ENCODE measurements around the gene ATP11A. TPM values are rescaled to one million over a fixed set of nuclear protein-coding genes. Genes with fewer than 3 reads are reported as not detected.
A peak's percentile ranks its signal among the peaks of the same experiment; 100 is the strongest.

The ATP11A gene
- total RNA-seq, 1 donor from 2014 or later = 80.6 TPM

DNA sequence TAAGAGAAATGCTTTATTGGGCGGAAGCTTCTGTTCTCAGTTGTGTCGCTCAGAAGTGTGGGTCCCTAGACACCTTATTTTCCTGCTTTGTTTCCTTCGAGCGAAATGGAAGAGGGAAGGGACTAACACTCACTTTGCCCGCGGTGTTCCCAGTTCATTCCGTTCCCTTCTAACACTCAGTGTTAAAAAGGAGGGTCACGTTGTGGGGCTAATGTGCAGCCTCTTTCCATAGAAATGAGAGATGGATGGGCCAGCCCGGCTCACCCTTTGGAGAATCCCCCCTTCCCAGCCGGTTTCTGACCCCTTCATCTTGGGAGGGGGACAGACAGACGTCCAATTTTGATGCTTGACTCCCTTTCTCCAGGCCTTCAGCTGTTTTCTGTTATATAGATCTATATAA, 2.3 kb downstream of the ATP11A start:
- Mint-ChIP-seq H3K4me3 (peak overlapping the region; percentile 92), H3K27ac (no peak overlapping the region), H3K27me3 (no peaks in the 10 kb centered on the region), H3K36me3 (ENCODE audit: low read depth) (no peaks in the 10 kb centered on the region), H3K4me1 (peaks cover 50% of the 10 kb centered on the region), H3K9me3 (no peaks in the 10 kb centered on the region)
- intact Hi-C loops (cut with micrococcal nuclease) = loop anchor here (5.0 kb wide), 1 partner anchor 180 kb away; no protein-coding TSS in a partner anchor
- DNase-seq = no peak

DNA sequence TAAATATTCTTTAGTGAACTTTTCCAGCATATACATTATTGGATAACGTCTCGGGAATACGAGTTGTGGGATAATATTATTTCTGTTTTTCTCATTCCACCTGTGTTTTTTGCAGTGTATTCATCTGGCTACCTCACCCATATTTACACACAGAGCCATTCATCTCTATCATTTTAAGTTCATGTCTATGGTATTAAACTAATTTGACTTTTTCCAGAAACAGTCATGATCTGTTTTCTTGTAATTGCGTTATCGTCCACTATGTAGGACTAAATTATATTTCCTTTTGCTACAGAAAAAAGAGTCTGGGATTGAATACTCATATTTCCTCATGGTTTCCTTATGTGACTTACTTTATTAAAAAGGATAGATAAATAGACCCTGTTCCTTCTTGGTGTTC, 2.7 kb downstream of the ATP11A start:
- DNase-seq = no peak
- no peaks in the 10 kb centered on the region for H3K9me3 Mint-ChIP-seq
- intact Hi-C loops (cut with micrococcal nuclease) = loop anchor here (5.0 kb wide), 1 partner anchor 180 kb away; no protein-coding TSS in a partner anchor
- no peaks in the 10 kb centered on the region for H3K36me3 Mint-ChIP-seq (ENCODE audit: low read depth)
- H3K4me3 Mint-ChIP-seq = peak overlapping the region; percentile 92
- H3K4me1 Mint-ChIP-seq = peaks cover 48% of the 10 kb centered on the region
- no peaks in the 10 kb centered on the region for H3K27me3 Mint-ChIP-seq
- no peak overlapping the region for H3K27ac Mint-ChIP-seq

DNA sequence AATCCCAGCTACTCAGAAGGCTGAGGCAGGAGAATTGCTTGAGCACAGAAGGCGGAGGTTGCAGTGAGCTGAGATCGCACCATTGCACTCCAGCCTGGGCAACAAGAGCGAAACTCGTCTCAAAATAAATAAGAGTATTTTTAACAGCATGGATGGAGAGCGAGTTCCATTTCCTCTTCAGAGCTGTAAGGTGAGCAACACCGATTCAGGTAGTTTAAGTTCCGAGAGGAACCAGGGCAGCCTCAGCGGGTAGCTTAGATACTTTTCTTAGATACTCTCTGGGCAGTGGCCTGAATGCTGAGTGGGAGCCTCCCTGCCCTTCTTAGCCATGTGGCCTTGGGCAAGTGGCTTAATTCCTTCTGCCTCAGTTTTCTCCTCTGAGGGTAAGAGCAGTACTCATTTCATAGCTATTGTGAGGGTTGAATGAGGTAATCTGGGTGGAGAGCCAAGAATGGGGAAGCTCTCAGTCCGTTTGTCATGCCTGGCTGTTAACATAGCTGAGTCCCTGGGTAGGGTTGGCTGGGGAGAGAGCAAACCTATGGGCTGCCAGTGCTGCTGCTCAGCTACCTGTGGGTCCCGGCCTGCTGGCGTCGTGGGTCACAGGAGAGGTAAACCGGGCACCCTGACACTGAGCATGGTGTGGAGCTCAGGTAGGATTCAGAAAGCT, 4.1 kb downstream of the ATP11A start:
- DNase-seq = no peak
- intact Hi-C loops (cut with micrococcal nuclease) = loop anchor here (5.0 kb wide), 1 partner anchor 178 kb away; no protein-coding TSS in a partner anchor
- H3K4me1 Mint-ChIP-seq = peaks cover 38% of the 10 kb centered on the region
- H3K9me3 Mint-ChIP-seq = no peaks in the 10 kb centered on the region
- H3K36me3 Mint-ChIP-seq (ENCODE audit: low read depth) = peaks cover 3% of the 10 kb centered on the region
- H3K27ac Mint-ChIP-seq = no peak overlapping the region
- H3K27me3 Mint-ChIP-seq = no peaks in the 10 kb centered on the region
- no peak overlapping the region for H3K4me3 Mint-ChIP-seq

DNA sequence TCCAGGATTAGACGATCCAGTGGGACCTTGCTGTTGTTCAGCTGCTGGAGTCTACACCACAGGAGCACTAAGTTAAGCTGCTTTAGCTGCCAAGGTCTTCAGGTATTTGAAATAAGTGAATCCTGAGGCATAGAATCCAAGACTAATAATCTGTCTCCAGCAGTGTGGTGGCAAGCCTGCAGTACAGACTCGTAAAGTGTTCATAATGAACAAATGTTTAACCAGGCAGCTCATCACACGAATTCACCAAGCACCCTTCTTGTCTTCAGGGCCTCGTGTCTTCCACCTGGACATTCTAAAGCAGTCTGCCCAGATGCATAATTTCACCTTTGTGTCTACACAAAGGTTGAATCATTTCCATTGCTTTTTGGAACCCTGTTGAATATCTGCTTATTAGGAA, 5.3 kb downstream of the ATP11A start:
- H3K9me3 Mint-ChIP-seq = no peaks in the 10 kb centered on the region
- intact Hi-C loops (cut with micrococcal nuclease) = no loop called here
- H3K27ac Mint-ChIP-seq = no peak overlapping the region
- no peak overlapping the region for H3K4me3 Mint-ChIP-seq
- H3K27me3 Mint-ChIP-seq = no peaks in the 10 kb centered on the region
- DNase-seq = no peak
- H3K36me3 Mint-ChIP-seq (ENCODE audit: low read depth) = peaks cover 3% of the 10 kb centered on the region
- peaks cover 38% of the 10 kb centered on the region for H3K4me1 Mint-ChIP-seq

DNA sequence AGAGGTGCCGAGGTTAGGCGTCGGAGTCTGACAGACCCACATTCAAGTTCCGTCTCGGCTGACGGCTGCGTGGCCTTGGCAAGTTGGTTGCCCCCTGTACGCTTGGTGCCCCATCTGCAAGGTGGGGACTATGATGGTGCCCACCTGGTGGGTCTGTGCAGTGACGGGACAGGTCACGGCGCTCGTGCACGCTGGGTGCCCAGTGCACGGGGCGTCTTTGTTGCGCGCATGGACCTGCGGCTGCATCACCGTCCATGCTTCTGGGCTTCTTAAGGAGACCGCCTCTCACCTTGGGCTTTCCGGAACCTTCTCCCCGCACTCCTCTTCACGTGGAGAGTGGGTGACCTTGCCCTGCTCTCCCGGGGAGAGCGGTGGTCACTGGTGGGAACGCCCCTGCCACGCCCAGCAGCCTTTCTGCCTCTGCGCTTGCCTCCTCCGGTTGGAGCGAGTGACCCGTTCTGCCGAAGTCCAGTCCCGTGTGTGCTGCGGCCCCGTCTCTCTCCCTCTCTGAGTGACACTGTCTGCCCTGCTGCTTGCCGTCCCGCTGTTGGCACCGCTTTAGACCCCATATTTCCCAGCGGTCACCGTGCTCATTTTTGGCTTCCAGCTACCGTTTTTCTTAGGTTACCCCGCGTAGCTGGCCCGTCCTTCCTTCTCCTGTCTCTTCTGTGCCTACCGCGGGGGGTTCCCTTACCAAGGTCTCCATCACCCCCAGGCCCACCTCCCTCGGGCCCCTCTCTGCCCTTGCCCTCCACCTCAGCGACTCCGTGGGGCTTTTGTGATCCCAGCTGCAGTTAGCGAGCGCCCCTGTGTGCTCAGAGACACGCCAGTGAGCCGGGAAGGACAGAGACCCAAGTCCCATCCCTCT, 6.4 kb downstream of the ATP11A start:
- no peak overlapping the region for H3K27ac Mint-ChIP-seq
- no peaks in the 10 kb centered on the region for H3K9me3 Mint-ChIP-seq
- no peak overlapping the region for H3K4me3 Mint-ChIP-seq
- DNase-seq = no peak
- peaks cover 3% of the 10 kb centered on the region for H3K36me3 Mint-ChIP-seq (ENCODE audit: low read depth)
- intact Hi-C loops (cut with micrococcal nuclease) = no loop called here
- no peaks in the 10 kb centered on the region for H3K27me3 Mint-ChIP-seq
- H3K4me1 Mint-ChIP-seq = peaks cover 37% of the 10 kb centered on the region

DNA sequence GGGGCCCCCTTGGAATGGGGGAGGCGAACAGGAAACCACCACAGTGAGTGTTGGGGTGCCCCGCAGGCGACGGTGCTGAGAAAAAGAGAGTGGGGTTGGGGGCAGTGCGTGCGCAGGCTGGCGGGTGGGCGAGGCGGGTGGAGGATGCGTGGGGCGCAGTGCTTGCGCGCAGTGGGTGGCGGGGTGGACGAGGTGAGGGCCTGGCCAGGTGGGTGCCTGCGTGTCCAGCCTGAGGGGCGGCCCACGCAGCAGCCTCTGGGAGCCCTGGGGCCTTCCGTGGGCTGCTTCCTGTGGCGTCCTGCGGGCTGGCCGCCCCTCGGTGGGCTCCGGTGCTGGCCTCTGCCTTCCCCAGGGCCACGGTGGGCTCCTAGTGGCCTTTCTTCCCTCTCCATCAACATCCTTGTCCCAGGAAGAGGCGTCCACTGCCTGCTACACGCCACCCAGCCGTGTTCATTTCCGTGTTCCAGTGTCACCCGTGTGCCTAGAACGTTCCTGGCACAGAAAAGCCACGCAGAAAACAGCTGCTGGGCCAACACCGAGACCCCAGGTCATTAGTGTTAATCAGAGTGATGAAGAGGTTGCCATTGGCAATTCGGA, 7.1 kb downstream of the ATP11A start:
- Mint-ChIP-seq H3K4me3 (no peak overlapping the region), H3K4me1 (peaks cover 29% of the 10 kb centered on the region), H3K27me3 (no peaks in the 10 kb centered on the region), H3K27ac (no peak overlapping the region), H3K9me3 (no peaks in the 10 kb centered on the region), H3K36me3 (ENCODE audit: low read depth) (peaks cover 3% of the 10 kb centered on the region)
- intact Hi-C loops (cut with micrococcal nuclease) = no loop called here
- no peak for DNase-seq

DNA sequence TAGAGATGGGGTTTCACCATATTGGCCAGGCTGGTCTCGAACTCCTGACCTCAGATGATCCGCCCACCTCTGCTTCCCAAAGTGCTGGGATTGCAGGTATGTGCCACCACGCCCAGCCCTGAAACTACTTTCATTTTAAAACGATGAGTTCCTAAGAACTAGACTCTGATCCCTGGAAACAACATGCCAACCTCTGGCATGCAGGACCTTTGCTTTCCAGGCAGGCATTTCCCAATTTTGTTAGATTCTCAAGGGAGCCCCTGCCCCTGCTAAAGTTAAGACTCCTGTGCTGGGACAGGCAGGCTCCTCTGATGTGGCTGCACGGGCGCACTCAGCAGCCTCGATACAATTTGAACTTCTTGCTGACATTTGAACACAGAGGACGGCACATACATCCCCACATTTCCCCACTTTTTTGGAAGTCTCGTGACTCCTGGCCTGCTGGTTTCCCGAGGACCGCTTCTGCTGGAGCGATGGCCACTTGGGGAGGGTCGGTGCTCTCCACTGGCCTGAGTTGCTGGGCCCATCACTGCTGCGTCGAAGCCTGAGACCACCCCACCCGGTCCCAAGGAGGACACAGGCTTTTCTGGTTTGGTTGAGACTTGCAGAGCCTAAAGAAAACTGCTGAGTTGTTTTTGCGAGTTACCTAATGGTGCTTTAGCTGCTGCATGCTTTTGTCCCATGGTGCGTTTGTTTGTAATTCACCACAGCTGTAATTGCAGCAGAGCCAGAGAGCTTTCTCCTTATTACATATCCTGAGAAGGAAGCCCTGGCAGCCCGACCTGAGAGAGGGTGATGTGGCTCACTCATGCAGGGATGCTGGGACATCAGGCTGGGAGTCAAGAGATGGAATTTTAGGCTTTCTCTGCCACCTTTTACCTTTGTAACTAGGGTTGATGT, 8.2 kb downstream of the ATP11A start:
- H3K27me3 Mint-ChIP-seq = no peaks in the 10 kb centered on the region
- no peak for DNase-seq
- intact Hi-C loops (cut with micrococcal nuclease) = no loop called here
- peaks cover 3% of the 10 kb centered on the region for H3K36me3 Mint-ChIP-seq (ENCODE audit: low read depth)
- no peaks in the 10 kb centered on the region for H3K9me3 Mint-ChIP-seq
- H3K27ac Mint-ChIP-seq = no peak overlapping the region
- no peak overlapping the region for H3K4me3 Mint-ChIP-seq
- H3K4me1 Mint-ChIP-seq = peaks cover 24% of the 10 kb centered on the region

DNA sequence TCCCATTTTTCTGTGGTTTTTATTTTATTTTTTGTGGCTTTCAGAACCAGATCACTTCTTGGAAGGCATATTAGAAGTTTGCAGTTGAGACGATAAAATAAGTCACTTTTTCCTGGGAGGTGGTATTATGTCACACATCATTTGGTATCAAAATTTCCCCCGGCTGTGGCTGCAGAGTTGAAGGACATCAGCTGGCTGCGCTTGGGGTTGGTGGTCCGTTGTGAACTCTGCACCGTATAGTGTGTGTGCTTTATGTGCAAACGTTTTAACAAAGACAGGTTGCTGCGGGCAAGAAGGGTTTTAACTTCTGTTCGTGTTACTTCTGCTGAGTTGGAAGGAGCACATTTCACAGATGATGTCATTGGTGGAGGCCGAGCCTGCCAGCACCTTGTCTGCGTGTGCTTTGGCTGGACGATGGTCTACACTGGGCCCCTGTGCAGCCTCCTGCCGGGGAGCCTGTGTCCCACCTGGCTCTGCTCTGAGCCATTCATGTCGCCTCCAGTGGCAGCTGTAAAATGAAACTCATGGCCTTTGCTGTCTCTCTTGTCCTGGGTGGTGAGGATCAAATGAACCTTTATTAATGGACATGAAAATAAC, 9.6 kb downstream of the ATP11A start:
- Mint-ChIP-seq H3K9me3 (no peaks in the 10 kb centered on the region), H3K27me3 (no peaks in the 10 kb centered on the region), H3K36me3 (ENCODE audit: low read depth) (peaks cover 3% of the 10 kb centered on the region), H3K27ac (no peak overlapping the region), H3K4me1 (peaks cover 27% of the 10 kb centered on the region), H3K4me3 (no peak overlapping the region)
- no peak for DNase-seq
- intact Hi-C loops (cut with micrococcal nuclease) = no loop called here

DNA sequence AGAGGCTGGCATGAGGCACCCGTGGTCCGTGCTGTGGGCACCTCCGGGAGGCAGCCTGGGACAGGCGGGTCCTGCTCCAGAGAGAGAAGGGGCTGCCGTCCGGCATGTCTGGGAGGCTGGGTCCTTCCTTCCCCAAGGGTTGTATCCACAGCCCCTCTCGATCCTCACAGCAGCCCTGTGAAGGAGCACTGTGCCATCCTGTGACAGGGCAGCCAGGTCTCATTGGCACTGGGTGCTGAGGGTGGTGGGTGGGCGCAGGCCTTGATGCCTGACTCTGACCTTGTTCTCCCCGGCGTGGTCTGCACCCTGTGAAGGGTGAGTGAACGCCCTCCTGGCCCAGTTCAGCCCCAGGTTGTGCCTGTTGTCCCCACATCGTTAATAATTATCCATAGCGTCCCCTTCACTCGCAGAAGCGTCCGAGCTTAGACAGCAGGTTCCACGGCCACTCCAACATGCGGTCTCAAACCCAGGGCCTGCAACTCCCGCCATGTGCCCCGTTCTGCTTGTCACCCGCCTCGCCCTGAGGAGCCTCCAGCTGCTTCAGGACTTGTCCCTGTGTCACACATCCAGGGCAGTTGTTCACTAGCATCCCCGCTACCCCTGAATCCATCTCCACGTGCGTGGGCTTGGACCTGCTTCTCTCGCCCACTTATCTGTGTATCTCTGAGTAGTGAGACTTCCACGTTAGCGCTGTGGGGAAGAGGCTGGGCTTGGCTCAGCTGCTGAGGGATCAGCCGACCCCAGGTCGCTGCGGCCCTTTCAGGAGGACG, 10.6 kb downstream of the ATP11A start:
- intact Hi-C loops (cut with micrococcal nuclease) = no loop called here
- no peaks in the 10 kb centered on the region for H3K9me3 Mint-ChIP-seq

DNA sequence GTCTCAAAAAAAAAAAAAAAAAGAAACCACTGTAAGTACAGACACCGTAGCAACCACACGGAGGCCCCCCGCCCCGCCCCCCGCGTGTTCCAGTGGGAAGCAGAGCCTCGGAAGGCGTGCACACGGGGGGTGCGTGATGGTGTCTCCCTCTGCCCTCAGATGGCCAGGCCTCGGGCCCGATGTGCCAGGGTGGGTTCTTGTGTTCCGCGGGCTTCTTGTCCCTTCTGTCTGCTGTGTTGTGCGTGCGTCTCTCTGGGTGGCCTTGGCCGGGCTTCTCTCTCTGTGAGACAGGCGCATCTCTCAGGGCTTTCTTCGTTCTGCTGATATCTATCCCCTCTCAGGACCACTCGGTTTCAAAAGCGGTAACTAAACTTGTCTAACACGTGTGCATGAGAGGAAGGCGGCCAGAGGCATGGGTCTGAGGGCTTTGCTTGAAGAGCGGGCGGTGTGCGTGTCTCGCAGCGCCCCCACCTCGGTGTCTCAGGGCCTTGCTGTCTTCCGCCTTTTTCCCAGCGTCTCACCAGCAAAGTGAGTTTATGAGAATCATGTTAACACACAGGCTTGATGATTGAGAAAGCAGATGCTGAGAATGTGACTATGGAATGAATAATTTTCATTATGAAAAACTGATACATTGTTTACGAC, 12.6 kb downstream of the ATP11A start:
- intact Hi-C loops (cut with micrococcal nuclease) = no loop called here
- Mint-ChIP-seq H3K4me1 (peaks cover 37% of the 10 kb centered on the region), H3K4me3 (no peak overlapping the region), H3K36me3 (ENCODE audit: low read depth) (peaks cover 3% of the 10 kb centered on the region), H3K27me3 (no peaks in the 10 kb centered on the region), H3K27ac (no peak overlapping the region), H3K9me3 (no peaks in the 10 kb centered on the region)
- DNase-seq = no peak

More for the DNA sequence above, 10.6 kb downstream of the ATP11A start:
- Mint-ChIP-seq H3K27ac (no peak overlapping the region), H3K4me3 (no peak overlapping the region), H3K27me3 (no peaks in the 10 kb centered on the region), H3K4me1 (peaks cover 32% of the 10 kb centered on the region), H3K36me3 (ENCODE audit: low read depth) (peaks cover 3% of the 10 kb centered on the region)
- DNase-seq = no peak

DNA sequence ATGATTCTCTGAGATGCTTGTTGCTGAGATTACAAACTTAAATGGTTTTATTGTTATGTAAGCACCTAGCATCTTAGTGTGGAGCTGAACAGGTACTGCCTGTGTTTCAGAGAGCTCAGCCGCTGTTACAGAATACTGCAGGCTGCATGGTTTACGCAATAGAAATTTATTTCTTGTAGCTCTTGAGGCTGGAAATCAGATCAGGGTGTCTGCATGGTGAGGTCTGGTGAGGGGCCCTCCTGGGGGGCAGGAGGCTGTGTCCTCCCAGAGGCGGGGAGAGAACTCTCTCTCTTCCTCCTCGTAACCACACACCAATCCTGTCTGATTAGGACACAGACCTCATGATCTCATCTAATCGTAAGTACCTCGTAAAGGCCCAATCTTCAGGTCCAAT, 13.1 kb downstream of the ATP11A start:
- Mint-ChIP-seq H3K27me3 (no peaks in the 10 kb centered on the region), H3K4me3 (no peak overlapping the region), H3K36me3 (ENCODE audit: low read depth) (peaks cover under 1% of the 10 kb centered on the region), H3K4me1 (peaks cover 34% of the 10 kb centered on the region), H3K27ac (no peak overlapping the region), H3K9me3 (no peaks in the 10 kb centered on the region)
- DNase-seq = no peak
- intact Hi-C loops (cut with micrococcal nuclease) = no loop called here
